GM12865 (cell line): ENCODE measurements around the gene CACNA2D4.

Experiments
- DNase-seq: peaks from one replicate; pipeline ENCODE4 v3.0.0; 2010; ENCODE audit warnings: low read depth
- H3K4me3 ChIP-seq: 2 replicates; pipeline ENCODE4 v1.5.1; 2011; ENCODE audit warnings: mild to moderate bottlenecking, low read depth, low read length, control low read depth
- TF ChIP-seq, protein P1 (sequence below): IDR thresholded peaks from 2 replicates; pipeline ENCODE4 v1.5.1; 2011; ENCODE audit warnings: low read length, control low read depth, low read depth, inconsistent platforms; ENCODE audit not compliant: insufficient read depth; ENCODE audit errors: missing control alignments

CACNA2D4 gene

GRCh38 chr12:1927751-1928351 is 9.4 kb upstream of the CACNA2D4 start:
- H3K4me3 ChIP-seq, result no peak overlapping the region
- TF ChIP-seq, protein P1, sequence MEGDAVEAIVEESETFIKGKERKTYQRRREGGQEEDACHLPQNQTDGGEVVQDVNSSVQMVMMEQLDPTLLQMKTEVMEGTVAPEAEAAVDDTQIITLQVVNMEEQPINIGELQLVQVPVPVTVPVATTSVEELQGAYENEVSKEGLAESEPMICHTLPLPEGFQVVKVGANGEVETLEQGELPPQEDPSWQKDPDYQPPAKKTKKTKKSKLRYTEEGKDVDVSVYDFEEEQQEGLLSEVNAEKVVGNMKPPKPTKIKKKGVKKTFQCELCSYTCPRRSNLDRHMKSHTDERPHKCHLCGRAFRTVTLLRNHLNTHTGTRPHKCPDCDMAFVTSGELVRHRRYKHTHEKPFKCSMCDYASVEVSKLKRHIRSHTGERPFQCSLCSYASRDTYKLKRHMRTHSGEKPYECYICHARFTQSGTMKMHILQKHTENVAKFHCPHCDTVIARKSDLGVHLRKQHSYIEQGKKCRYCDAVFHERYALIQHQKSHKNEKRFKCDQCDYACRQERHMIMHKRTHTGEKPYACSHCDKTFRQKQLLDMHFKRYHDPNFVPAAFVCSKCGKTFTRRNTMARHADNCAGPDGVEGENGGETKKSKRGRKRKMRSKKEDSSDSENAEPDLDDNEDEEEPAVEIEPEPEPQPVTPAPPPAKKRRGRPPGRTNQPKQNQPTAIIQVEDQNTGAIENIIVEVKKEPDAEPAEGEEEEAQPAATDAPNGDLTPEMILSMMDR, result no peak
- no peak for DNase-seq

- TF ChIP-seq, protein P1, result no peak
- no peak overlapping the region for H3K4me3 ChIP-seq
- DNase-seq, result no peak
Observed at GRCh38 chr12:1927051-1927680, 8.7 kb upstream of the CACNA2D4 start.

- TF ChIP-seq, protein P1, result no peak
Observed at GRCh38 chr12:1926251-1926657, 7.8 kb upstream of the CACNA2D4 start.

DNA sequence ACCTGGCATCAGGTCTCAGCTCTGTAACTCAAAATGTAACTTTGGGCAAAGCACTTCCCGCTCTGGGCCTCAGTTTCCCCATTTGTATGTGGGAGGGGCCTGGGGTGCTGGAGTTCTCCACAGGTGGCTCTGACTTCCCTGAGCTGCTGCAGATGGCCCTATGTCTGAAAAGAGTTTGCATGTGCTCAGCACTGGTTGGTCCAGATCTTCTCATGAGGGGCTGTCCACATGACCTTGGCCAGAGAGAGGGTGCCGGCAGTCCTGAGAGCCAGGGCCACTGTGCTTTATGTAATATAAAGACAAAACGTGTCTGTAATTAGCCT is 7.2 kb upstream of the CACNA2D4 start:
- no peak overlapping the region for H3K4me3 ChIP-seq
- DNase-seq, result no peak
- TF ChIP-seq, protein P1, result no peak

More at GRCh38 chr12:1926251-1926657, 7.8 kb upstream of the CACNA2D4 start:
- no peak for DNase-seq
- H3K4me3 ChIP-seq, result no peak overlapping the region

GRCh38 chr12:1924996-1925683 is 6.7 kb upstream of the CACNA2D4 start:
- DNase-seq, result no peak
- H3K4me3 ChIP-seq, result no peak overlapping the region
- TF ChIP-seq, protein P1, result no peak

GRCh38 chr12:1922985-1923384 is 4.5 kb upstream of the CACNA2D4 start:
- TF ChIP-seq, protein P1, result no peak
- peak; percentile 60 for DNase-seq
- no peak overlapping the region for H3K4me3 ChIP-seq
